GM12865 (cell line): ENCODE results near the gene OR11A1.
"Not testable (repeated sequence)": the region's sequence is repeated elsewhere in the genome, so short reads cannot be mapped to it uniquely, and the experiment has no call there.

Source experiments
- DNase-seq: peaks from one replicate; pipeline ENCODE4 v3.0.0; 2010; ENCODE audit warnings: low read depth
- H3K4me3 ChIP-seq: 2 replicates; pipeline ENCODE4 v1.5.1; 2011; ENCODE audit warnings: mild to moderate bottlenecking, low read depth, low read length, control low read depth
- TF ChIP-seq, protein P1 (sequence below): IDR thresholded peaks from 2 replicates; pipeline ENCODE4 v1.5.1; 2011; ENCODE audit warnings: low read length, control low read depth, low read depth, inconsistent platforms; ENCODE audit not compliant: insufficient read depth; ENCODE audit errors: missing control alignments

Gene OR11A1

DNA sequence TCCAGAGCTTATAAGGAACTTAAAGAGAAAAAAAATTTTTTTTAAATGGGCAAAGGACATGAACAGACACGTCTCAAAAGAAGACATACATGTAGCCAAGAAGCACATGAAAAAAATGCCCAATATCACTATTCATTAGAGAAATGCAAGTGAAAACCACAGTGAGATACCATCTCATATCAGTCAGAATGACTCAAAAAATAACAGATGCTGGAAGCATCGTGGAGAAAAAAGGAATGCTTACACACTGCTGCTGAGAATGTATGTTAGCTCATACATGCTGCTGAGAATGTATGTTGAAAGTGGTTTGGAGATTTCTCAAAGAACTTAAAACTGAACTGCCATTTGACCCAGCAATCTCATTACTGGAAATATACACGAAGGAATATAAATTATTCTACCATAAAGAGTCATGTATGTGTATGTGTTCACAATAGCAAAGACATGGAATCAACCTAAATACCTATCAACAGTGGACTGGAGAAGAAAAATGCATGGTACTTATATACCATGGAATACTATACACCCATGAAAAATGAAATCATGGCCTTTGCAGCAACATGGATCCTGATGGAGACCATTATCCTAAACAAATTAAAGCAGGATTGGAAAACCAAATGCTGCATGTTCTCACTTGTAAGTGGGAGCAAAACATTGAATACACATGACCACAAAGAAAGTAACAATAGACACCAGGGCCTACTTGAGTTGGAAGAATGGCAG lies 5.2 kb downstream of the OR11A1 start:
- TF ChIP-seq, protein P1, sequence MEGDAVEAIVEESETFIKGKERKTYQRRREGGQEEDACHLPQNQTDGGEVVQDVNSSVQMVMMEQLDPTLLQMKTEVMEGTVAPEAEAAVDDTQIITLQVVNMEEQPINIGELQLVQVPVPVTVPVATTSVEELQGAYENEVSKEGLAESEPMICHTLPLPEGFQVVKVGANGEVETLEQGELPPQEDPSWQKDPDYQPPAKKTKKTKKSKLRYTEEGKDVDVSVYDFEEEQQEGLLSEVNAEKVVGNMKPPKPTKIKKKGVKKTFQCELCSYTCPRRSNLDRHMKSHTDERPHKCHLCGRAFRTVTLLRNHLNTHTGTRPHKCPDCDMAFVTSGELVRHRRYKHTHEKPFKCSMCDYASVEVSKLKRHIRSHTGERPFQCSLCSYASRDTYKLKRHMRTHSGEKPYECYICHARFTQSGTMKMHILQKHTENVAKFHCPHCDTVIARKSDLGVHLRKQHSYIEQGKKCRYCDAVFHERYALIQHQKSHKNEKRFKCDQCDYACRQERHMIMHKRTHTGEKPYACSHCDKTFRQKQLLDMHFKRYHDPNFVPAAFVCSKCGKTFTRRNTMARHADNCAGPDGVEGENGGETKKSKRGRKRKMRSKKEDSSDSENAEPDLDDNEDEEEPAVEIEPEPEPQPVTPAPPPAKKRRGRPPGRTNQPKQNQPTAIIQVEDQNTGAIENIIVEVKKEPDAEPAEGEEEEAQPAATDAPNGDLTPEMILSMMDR: no peak
- DNase-seq: no peak
- no peak overlapping the region for H3K4me3 ChIP-seq

- no peak overlapping the region for H3K4me3 ChIP-seq
- TF ChIP-seq, protein P1: no peak
- DNase-seq: no peak
Observed at GRCh38 chr6:29447670-29448069, 9.2 kb downstream of the OR11A1 start.

DNA sequence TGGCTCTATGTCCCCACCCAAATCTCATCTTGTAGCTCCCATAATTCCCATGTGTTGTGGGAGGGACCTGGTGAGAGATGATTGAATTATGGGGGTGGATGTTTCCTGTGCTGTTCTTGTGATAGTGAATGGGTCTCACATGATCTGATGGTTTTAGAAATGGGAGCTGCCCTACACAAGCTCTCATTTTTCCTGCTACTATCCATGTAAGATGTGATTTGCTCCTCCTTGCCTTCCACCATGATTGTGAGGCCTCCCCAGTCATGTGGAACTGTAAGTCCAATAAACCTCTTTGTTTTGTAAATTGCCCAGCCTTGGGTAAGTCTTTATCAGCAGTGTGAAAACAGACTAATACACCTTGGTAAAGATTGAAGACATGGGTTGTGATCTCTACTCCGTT lies 12.8 kb downstream of the OR11A1 start:
- H3K4me3 ChIP-seq, DNase-seq: not testable (repeated sequence)

GRCh38 chr6:29442719-29443118 lies 14.2 kb downstream of the OR11A1 start:
- no peak for DNase-seq
- no peak overlapping the region for H3K4me3 ChIP-seq
- TF ChIP-seq, protein P1: no peak

GRCh38 chr6:29439006-29439405 lies 17.9 kb downstream of the OR11A1 start, which contains the start of gene OR10C1:
Gene OR10C1, plus strand, starts transcription at chr6:29439306. Its CDS starts 710 bp downstream, at chr6:29440016.
- H3K4me3 ChIP-seq: no peak within 1 kb of the TSS
- no peak for DNase-seq
- TF ChIP-seq, protein P1: no peak

DNA sequence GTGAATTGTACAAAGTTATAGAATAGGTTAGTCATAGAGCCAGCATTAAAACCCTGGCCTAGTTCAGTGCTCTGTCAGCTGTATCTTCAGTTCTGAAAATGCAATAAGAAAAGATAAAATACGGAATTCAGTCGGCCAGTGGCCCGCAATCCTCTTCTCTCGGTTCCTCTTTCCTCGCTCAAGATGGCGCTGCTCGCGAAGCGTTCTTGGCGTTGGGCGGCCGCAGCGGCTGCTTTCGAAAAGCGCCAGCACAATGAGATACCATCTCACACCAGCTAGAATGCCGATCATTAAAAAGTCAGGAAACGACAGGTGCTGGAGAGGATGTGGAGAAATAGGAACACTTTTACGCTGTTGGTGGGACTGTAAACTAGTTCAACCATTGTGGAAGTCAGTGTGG lies 20.1 kb downstream of the OR11A1 start:
- not testable (repeated sequence) for DNase-seq

GRCh38 chr6:29426654-29427053 lies 30.2 kb downstream of the OR11A1 start:
- TF ChIP-seq, protein P1: no peak
- no peak overlapping the region for H3K4me3 ChIP-seq
- DNase-seq: no peak

More for the DNA sequence above, 20.1 kb downstream of the OR11A1 start:
- not testable (repeated sequence) for H3K4me3 ChIP-seq

- DNase-seq: no peak
- H3K4me3 ChIP-seq: no peak overlapping the region
- TF ChIP-seq, protein P1: no peak
Observed at GRCh38 chr6:29425075-29425474, 31.8 kb downstream of the OR11A1 start.
